Transverse colon (tissue), 4 donors: Measurements from ENCODE around the gene GLIPR1.

Experiments used
- CTCF ChIP-seq, 5 experiments: fragments of 200-600 bp in 3 of 5; fragments of 450-650 bp in 2 of 5; sonication (generic) in 3 of 5; IDR thresholded peaks; 1 replicate in 2 of 5; 2 replicates in 3 of 5; pipeline ENCODE4 v1.5.1; 2016 to 2017; ENCODE audit warnings: antibody characterized with exemption in 5 of 5, inconsistent platforms in 3 of 5, mild to moderate bottlenecking in 2 of 5, moderate library complexity in 1 of 5
- POLR2A ChIP-seq: fragments of 450-650 bp; IDR thresholded peaks from one replicate; pipeline ENCODE4 v1.6.1; 2016; ENCODE audit warnings: antibody characterized with exemption, mild to moderate bottlenecking, moderate library complexity
- POLR2AphosphoS5 ChIP-seq, 3 donors: sonication (generic); formaldehyde crosslinking; IDR thresholded peaks; one replicate each; pipeline ENCODE4 v1.6.1; 2016; ENCODE audit warnings: antibody characterized with exemption in 3 of 3

- TF ChIP-seq CTCF (IDR thresholded peaks at IDR 0.05) (no peak), POLR2AphosphoS5 (IDR thresholded peaks at IDR 0.05) (no peak), POLR2A (no peak)
These were observed 6.8 kb downstream of the GLIPR1 start for GRCh38 chr12:75487308-75487707.
